ENCODE measurements around the gene IFT57. TPM values are rescaled to one million over a fixed set of nuclear protein-coding genes. Genes with fewer than 3 reads are reported as not detected.

IFT57 gene
- total RNA-seq, 4 donors from 2014 or later = 48.4 to 64.2 (median 55.1) TPM

- Histone ChIP-seq H3K27me3 (no peaks in the 10 kb centered on the region), H3K4me1 (no peaks in the 10 kb centered on the region), H3K27ac (no peak overlapping the region), H3K36me3 (no peaks in the 10 kb centered on the region), H3K9me3 (no peaks in the 10 kb centered on the region), H3K4me3 (no peak overlapping the region)
- 86 to 89% methylated on average over 5 of the region's 5 CpGs for WGBS, 2 donors (ENCODE audit: low coverage in 1 of 2)
- ATAC-seq = no peak
- TF ChIP-seq EP300 (IDR thresholded peaks at IDR 0.05) (no peak), POLR2AphosphoS5 (IDR thresholded peaks at IDR 0.05) (no peak), POLR2A (IDR thresholded peaks at IDR 0.05) (no peak), CTCF (IDR thresholded peaks at IDR 0.05) (no peak)
Measured at GRCh38 chr3:108137460-108137814, 84.8 kb downstream of the IFT57 start.

GRCh38 chr3:108136561-108137459 is 85.4 kb downstream of the IFT57 start:
- no peaks in the 10 kb centered on the region for H3K9me3 ChIP-seq
- no peak for ATAC-seq
- H3K27ac ChIP-seq = no peak overlapping the region
- H3K36me3 ChIP-seq = no peaks in the 10 kb centered on the region
- no peak for TF ChIP-seq POLR2A (IDR thresholded peaks at IDR 0.05)
- TF ChIP-seq EP300 (IDR thresholded peaks at IDR 0.05) = no peak
- TF ChIP-seq CTCF (IDR thresholded peaks at IDR 0.05) = no peak
- TF ChIP-seq POLR2AphosphoS5 (IDR thresholded peaks at IDR 0.05) = no peak
- no peaks in the 10 kb centered on the region for H3K27me3 ChIP-seq
- WGBS, 2 donors (ENCODE audit: low coverage in 1 of 2) = 56 to 90% methylated on average over 5 to 9 of the region's 13 CpGs
- no peak overlapping the region for H3K4me3 ChIP-seq
- H3K4me1 ChIP-seq = no peaks in the 10 kb centered on the region

- Histone ChIP-seq H3K4me3 (no peak overlapping the region), H3K4me1 (peaks cover 0 to 3% (median 0%) of the 10 kb centered on the region in 3 donors), H3K9me3 (no peaks in the 10 kb centered on the region), H3K27ac (no peak overlapping the region), H3K36me3 (no peaks in the 10 kb centered on the region), H3K27me3 (no peaks in the 10 kb centered on the region)
- TF ChIP-seq EP300 (IDR thresholded peaks at IDR 0.05) = no peak
- TF ChIP-seq POLR2A (IDR thresholded peaks at IDR 0.05) = no peak
- no peak for TF ChIP-seq CTCF (IDR thresholded peaks at IDR 0.05)
- no peak for TF ChIP-seq POLR2AphosphoS5 (IDR thresholded peaks at IDR 0.05)
- ATAC-seq = no peak
- WGBS, 2 donors (ENCODE audit: low coverage in 1 of 2) = 56 to 100% methylated on average over 1 of the region's 1 CpG
Measured at GRCh38 chr3:108134555-108134880, 87.7 kb downstream of the IFT57 start.

GRCh38 chr3:108133858-108134554 is 88.2 kb downstream of the IFT57 start:
- TF ChIP-seq EP300 (IDR thresholded peaks at IDR 0.05) (no peak), CTCF (IDR thresholded peaks at IDR 0.05) (no peak), POLR2A (IDR thresholded peaks at IDR 0.05) (no peak), POLR2AphosphoS5 (IDR thresholded peaks at IDR 0.05) (no peak)
- ATAC-seq = no peak
- no peaks in the 10 kb centered on the region for H3K27me3 ChIP-seq
- H3K4me3 ChIP-seq = no peak overlapping the region
- no peaks in the 10 kb centered on the region for H3K9me3 ChIP-seq
- WGBS, 2 donors (ENCODE audit: low coverage in 1 of 2) = 76 to 90% methylated on average over 4 to 5 of the region's 5 CpGs
- H3K4me1 ChIP-seq = peaks cover 0 to 3% (median 0%) of the 10 kb centered on the region in 3 donors
- H3K36me3 ChIP-seq = no peaks in the 10 kb centered on the region
- H3K27ac ChIP-seq = no peak overlapping the region

GRCh38 chr3:108133048-108133369 is 89.2 kb downstream of the IFT57 start:
- no peaks in the 10 kb centered on the region for H3K27me3 ChIP-seq
- TF ChIP-seq POLR2A (IDR thresholded peaks at IDR 0.05) = no peak
- TF ChIP-seq CTCF (IDR thresholded peaks at IDR 0.05) = no peak
- TF ChIP-seq EP300 (IDR thresholded peaks at IDR 0.05) = no peak
- ATAC-seq = no peak

More at GRCh38 chr3:108133048-108133369, 89.2 kb downstream of the IFT57 start:
- Histone ChIP-seq H3K4me3 (no peak overlapping the region), H3K36me3 (no peaks in the 10 kb centered on the region), H3K27ac (no peak overlapping the region), H3K9me3 (no peaks in the 10 kb centered on the region), H3K4me1 (peaks cover 0 to 3% (median 0%) of the 10 kb centered on the region in 3 donors)

Data from gastroesophageal sphincter (tissue), 4 donors.